GM12872 (cell line): ENCODE measurements around the gene ANKMY1.

Experiments used
- TF ChIP-seq, protein P1 (sequence below): IDR thresholded peaks from 3 replicates; pipeline ENCODE4 v1.5.1; 2011; ENCODE audit warnings: low read depth, mild to moderate bottlenecking, low read length, moderate library complexity; ENCODE audit not compliant: insufficient read depth

Gene ANKMY1

GRCh38 chr2:240462707-240463273 is 95.0 kb downstream of the ANKMY1 start:
- TF ChIP-seq, protein P1, sequence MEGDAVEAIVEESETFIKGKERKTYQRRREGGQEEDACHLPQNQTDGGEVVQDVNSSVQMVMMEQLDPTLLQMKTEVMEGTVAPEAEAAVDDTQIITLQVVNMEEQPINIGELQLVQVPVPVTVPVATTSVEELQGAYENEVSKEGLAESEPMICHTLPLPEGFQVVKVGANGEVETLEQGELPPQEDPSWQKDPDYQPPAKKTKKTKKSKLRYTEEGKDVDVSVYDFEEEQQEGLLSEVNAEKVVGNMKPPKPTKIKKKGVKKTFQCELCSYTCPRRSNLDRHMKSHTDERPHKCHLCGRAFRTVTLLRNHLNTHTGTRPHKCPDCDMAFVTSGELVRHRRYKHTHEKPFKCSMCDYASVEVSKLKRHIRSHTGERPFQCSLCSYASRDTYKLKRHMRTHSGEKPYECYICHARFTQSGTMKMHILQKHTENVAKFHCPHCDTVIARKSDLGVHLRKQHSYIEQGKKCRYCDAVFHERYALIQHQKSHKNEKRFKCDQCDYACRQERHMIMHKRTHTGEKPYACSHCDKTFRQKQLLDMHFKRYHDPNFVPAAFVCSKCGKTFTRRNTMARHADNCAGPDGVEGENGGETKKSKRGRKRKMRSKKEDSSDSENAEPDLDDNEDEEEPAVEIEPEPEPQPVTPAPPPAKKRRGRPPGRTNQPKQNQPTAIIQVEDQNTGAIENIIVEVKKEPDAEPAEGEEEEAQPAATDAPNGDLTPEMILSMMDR: no peak

GRCh38 chr2:240462073-240462706 is 95.6 kb downstream of the ANKMY1 start:
- TF ChIP-seq, protein P1: no peak

GRCh38 chr2:240461471-240462072 is 96.2 kb downstream of the ANKMY1 start:
- TF ChIP-seq, protein P1: no peak

DNA sequence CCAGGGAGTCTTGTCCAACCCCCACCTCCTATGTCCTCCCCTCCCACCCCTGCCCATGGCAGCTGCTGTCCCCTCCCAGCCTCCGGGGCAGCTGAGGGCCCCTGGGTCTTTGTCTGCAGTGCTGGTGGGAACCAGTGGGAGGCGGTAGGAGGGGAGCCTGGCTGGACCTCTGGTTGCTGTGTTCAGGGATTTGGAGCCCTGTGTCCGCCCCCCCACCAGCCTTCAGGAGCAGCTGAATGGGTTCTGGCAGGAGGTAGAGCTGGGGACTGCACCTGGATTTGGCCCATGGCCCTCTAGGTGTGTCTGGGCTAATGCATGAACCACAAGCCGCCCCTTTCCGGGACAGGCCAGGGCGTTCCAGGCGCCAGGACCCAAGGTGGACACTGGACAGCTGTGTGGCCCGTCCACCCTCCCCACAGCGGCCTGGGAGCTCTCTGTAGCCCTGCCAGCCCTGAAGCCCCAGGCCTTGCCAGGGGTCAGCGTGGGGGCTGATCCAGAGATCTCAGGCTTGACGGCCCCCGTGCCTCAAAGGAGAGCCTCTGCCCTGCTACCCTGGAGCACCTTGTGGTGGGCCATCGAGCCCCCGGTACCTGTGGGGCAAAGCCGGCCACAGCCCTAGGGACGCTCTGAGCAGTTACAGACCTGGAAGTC is 96.9 kb downstream of the ANKMY1 start:
- TF ChIP-seq, protein P1: peak; percentile 29; the same call in 1 of the 3 replicates

GRCh38 chr2:240460253-240460711 is 97.5 kb downstream of the ANKMY1 start:
- TF ChIP-seq, protein P1: no peak

- TF ChIP-seq, protein P1: no peak
Measured at GRCh38 chr2:240459401-240460252, 98.2 kb downstream of the ANKMY1 start.

GRCh38 chr2:240458900-240459391 is 98.8 kb downstream of the ANKMY1 start:
- TF ChIP-seq, protein P1: no peak
